ENCODE results near the gene TTI1. TPM values are rescaled to one million over a fixed set of nuclear protein-coding genes. Genes with fewer than 3 reads are reported as not detected.

The TTI1 gene
- total RNA-seq, 1 experiment from 2014 or later: 26.6 TPM

DNA sequence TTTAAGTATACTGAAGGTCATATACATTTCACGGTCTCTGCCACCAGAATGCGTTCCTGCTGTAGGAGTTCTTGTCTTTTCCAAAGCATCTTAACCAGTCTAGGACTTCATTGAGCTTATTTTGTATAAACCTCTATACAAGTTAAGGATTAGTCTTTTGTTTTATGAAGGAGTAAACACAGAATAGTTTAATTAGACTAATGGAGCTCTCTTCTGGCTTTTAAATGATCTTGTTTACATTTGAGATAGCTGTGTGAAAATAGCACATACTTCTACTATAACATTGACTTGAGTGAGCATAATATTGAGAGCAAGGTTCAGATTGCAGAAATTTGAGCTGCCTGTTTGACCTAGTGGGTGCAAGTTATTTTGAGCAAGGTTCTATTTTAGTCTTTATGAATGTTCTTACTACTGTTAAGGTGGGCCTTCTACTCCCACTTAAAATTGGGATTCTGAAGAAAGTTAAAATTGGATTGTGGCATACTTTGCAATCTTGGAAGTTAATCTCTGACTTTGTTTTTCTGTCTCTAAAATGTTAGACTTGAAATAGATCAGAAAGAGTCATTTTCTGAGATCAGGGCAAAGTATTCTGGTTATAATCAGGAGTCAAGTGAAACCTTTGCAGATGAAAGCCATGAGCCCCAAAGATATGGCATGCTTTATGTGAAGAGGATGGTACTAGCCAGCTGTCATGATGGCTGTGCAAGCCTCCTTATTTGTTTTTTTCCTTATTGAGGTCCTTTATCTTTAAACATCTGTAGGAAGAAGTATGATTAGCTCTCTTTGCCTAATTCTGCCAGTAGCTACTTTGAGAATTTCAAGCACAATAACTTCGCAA, 42.1 kb upstream of the TTI1 start:
- intact Hi-C loops (cut with micrococcal nuclease; ENCODE audit: unreplicated experiment): no loop called here
- no peak for DNase-seq (ENCODE audit: low read depth, low spot score)
- in situ Hi-C loops (cut with HindIII; ENCODE audit: low pct_unique_long_range_greater_than_20kb, low sequenced_read_pairs): no loop called here

DNA sequence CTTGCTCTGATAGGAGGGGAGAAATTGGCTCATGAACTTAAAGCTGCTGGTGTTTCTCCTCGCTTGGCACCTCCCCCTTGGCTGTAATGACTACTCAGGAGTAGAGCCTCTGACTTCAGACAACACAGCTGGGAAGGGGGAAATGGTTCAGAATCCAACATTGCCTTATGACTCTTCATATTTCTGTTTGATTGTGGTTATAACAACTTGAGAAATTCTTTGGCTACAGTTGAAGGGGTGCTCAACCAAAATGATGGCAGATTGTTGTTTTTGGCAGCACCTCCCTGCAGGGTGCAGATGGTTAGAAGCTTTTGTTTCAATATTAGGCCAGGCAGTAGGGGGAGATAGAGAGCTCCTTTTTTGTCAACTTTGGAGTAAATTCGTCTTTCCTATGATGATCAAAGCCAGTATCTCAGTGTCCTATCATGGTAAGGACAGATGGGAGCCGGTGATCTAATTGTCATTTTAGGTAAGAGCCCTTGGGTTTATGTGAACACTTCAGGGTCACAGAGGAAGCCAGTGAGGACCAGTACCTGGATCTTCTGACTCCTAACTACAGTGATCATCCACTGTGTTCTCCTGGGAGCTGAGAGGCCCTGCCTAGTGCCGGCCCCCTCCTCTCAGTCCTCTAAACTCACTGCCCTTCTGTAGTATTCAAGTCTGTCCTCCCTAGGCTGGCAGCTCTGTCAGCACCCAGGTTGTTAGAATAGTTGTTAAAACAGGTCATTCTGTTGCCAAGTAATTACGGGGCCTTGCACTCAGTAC, 40.2 kb upstream of the TTI1 start:
- TF ChIP-seq, protein P1, sequence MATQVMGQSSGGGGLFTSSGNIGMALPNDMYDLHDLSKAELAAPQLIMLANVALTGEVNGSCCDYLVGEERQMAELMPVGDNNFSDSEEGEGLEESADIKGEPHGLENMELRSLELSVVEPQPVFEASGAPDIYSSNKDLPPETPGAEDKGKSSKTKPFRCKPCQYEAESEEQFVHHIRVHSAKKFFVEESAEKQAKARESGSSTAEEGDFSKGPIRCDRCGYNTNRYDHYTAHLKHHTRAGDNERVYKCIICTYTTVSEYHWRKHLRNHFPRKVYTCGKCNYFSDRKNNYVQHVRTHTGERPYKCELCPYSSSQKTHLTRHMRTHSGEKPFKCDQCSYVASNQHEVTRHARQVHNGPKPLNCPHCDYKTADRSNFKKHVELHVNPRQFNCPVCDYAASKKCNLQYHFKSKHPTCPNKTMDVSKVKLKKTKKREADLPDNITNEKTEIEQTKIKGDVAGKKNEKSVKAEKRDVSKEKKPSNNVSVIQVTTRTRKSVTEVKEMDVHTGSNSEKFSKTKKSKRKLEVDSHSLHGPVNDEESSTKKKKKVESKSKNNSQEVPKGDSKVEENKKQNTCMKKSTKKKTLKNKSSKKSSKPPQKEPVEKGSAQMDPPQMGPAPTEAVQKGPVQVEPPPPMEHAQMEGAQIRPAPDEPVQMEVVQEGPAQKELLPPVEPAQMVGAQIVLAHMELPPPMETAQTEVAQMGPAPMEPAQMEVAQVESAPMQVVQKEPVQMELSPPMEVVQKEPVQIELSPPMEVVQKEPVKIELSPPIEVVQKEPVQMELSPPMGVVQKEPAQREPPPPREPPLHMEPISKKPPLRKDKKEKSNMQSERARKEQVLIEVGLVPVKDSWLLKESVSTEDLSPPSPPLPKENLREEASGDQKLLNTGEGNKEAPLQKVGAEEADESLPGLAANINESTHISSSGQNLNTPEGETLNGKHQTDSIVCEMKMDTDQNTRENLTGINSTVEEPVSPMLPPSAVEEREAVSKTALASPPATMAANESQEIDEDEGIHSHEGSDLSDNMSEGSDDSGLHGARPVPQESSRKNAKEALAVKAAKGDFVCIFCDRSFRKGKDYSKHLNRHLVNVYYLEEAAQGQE (IDR thresholded peaks at IDR 0.05; ENCODE audit: insufficient read depth in 1 of 2, low read depth in 2 of 2, low read length in 1 of 2): no peak
- TF ChIP-seq SIN3A (IDR thresholded peaks at IDR 0.05; ENCODE audit: borderline replicate concordance, insufficient read depth, low read depth, low read length) (no peak), POLR2AphosphoS5 (IDR thresholded peaks at IDR 0.05; ENCODE audit: low read depth, low read length) (no peak), TCF7L2 (IDR thresholded peaks at IDR 0.05; ENCODE audit: low read depth, low read length) (peak; percentile 44; the same call in 1 of the 2 replicates)
- TF ChIP-seq, protein P2, sequence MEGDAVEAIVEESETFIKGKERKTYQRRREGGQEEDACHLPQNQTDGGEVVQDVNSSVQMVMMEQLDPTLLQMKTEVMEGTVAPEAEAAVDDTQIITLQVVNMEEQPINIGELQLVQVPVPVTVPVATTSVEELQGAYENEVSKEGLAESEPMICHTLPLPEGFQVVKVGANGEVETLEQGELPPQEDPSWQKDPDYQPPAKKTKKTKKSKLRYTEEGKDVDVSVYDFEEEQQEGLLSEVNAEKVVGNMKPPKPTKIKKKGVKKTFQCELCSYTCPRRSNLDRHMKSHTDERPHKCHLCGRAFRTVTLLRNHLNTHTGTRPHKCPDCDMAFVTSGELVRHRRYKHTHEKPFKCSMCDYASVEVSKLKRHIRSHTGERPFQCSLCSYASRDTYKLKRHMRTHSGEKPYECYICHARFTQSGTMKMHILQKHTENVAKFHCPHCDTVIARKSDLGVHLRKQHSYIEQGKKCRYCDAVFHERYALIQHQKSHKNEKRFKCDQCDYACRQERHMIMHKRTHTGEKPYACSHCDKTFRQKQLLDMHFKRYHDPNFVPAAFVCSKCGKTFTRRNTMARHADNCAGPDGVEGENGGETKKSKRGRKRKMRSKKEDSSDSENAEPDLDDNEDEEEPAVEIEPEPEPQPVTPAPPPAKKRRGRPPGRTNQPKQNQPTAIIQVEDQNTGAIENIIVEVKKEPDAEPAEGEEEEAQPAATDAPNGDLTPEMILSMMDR (IDR thresholded peaks at IDR 0.05): peak; percentile 84
- peaks cover 8% of the 10 kb centered on the region; the same call in 1 of the 2 replicates for H3K36me3 ChIP-seq (ENCODE audit: control insufficient read depth, insufficient read depth, low read length)
- DNase-seq (ENCODE audit: low read depth, low spot score): peak; percentile 55
- H3K4me1 ChIP-seq (ENCODE audit: control insufficient read depth, insufficient read depth, low read length): peaks cover 21% of the 10 kb centered on the region; the same call in 1 of the 2 replicates
- H3K4me3 ChIP-seq (ENCODE audit: low read depth in 2 of 2, low read length in 2 of 2): no peak overlapping the region
- ChIA-PET CTCF (interaction anchor here (0.6 to 1.5 kb wide), 13 partner anchors 9 to 335 kb away, joined by 3 to 11 read pairs (median 4); partner anchors contain the start of gene TGM2), POLR2A (interaction anchor here (0.6 kb wide), 1 partner anchor 115 kb away, joined by 5 read pairs; no protein-coding TSS in a partner anchor)
- H3K27ac ChIP-seq (ENCODE audit: low read length): peak overlapping the region; percentile 70
- ATAC-seq: peak; percentile 85
- no peaks in the 10 kb centered on the region for H3K27me3 ChIP-seq (ENCODE audit: control insufficient read depth, insufficient read depth, low read length)
- BruUV-seq (replicated peaks): no TSS peak
- intact Hi-C loops (cut with micrococcal nuclease; ENCODE audit: unreplicated experiment) (loop anchor here (5.0 kb wide), 2 partner anchors 94 to 149 kb away; partner anchors contain the start of gene TGM2), in situ Hi-C loops (cut with HindIII; ENCODE audit: low pct_unique_long_range_greater_than_20kb, low sequenced_read_pairs) (no loop called here)
- H3K9me3 ChIP-seq (ENCODE audit: control insufficient read depth, insufficient read depth, low read depth, low read length): no peaks in the 10 kb centered on the region

More for the DNA sequence above, 42.1 kb upstream of the TTI1 start:
- Histone ChIP-seq H3K9me3 (ENCODE audit: control insufficient read depth, insufficient read depth, low read depth, low read length) (no peaks in the 10 kb centered on the region), H3K36me3 (ENCODE audit: control insufficient read depth, insufficient read depth, low read length) (peaks cover 3% of the 10 kb centered on the region; the same call in 1 of the 2 replicates), H3K27ac (ENCODE audit: low read length) (peak overlapping the region; percentile 3; the same call in 1 of the 2 replicates), H3K4me3 (ENCODE audit: low read depth in 2 of 2, low read length in 2 of 2) (no peak overlapping the region), H3K27me3 (ENCODE audit: control insufficient read depth, insufficient read depth, low read length) (no peaks in the 10 kb centered on the region), H3K4me1 (ENCODE audit: control insufficient read depth, insufficient read depth, low read length) (peaks cover 21% of the 10 kb centered on the region; the same call in 1 of the 2 replicates)
- TF ChIP-seq, protein P1 (IDR thresholded peaks at IDR 0.05; ENCODE audit: insufficient read depth in 1 of 2, low read depth in 2 of 2, low read length in 1 of 2): no peak
- TF ChIP-seq, protein P2 (IDR thresholded peaks at IDR 0.05): no peak
- no peak for TF ChIP-seq POLR2AphosphoS5 (IDR thresholded peaks at IDR 0.05; ENCODE audit: low read depth, low read length)
- TF ChIP-seq SIN3A (IDR thresholded peaks at IDR 0.05; ENCODE audit: borderline replicate concordance, insufficient read depth, low read depth, low read length): no peak
- no peak for TF ChIP-seq TCF7L2 (IDR thresholded peaks at IDR 0.05; ENCODE audit: low read depth, low read length)
- BruUV-seq (replicated peaks): no TSS peak
- no peak for ATAC-seq
- ChIA-PET CTCF (no interaction called here), POLR2A (no interaction called here)

All from Panc1 (cell line).